Ovary (tissue), 9 donors: ENCODE results near the gene KRTAP9-2. TPM values are rescaled to one million over a fixed set of nuclear protein-coding genes. Genes with fewer than 3 reads are reported as not detected.
"Not testable (repeated sequence)": the region's sequence is repeated elsewhere in the genome, so short reads cannot be mapped to it uniquely, and the experiment has no call there.

Experiments used
- DNase-seq, 5 donors: peaks; one replicate each; pipeline ENCODE4 v3.0.0-alpha.2; 2019 to 2020
- H3K27ac ChIP-seq, 2 donors: fragments of 200-600 bp; one replicate each; pipeline versions ENCODE4 v1.5.1 to v1.8.0; 2019 to 2022
- H3K27me3 ChIP-seq: fragments of 200-600 bp; one replicate; pipeline ENCODE4 v1.8.0; 2022
- H3K36me3 ChIP-seq: fragments of 200-600 bp; sonication (generic); one replicate; pipeline ENCODE4 v1.5.1; 2019
- H3K4me1 ChIP-seq: one replicate; pipeline ENCODE4 v1.8.1; 2013; ENCODE audit warnings: mild to moderate bottlenecking, moderate library complexity; ENCODE audit not compliant: insufficient read depth
- H3K4me3 ChIP-seq: fragments of 200-600 bp; sonication (generic); one replicate; pipeline ENCODE4 v1.5.1; 2017
- H3K9me3 ChIP-seq, 2 donors: fragments of 200-600 bp in 1 of 2; sonication (generic) in 1 of 2; one replicate each; pipeline versions ENCODE4 v1.5.1 to v1.8.1; 2013 to 2019; ENCODE audit warnings: mild to moderate bottlenecking in 1 of 2, moderate library complexity in 1 of 2
- EP300 ChIP-seq: sonication (generic); formaldehyde crosslinking; IDR thresholded peaks from one replicate; pipeline ENCODE4 v1.6.1; 2017; ENCODE audit warnings: antibody characterized with exemption
- POLR2A ChIP-seq: fragments of 450-650 bp; IDR thresholded peaks from one replicate; pipeline ENCODE4 v1.6.1; 2017; ENCODE audit warnings: antibody characterized with exemption, mild to moderate bottlenecking, moderate library complexity
- WGBS, 3 donors: extraction: QIAGEN DNeasy Blood & Tissue Kit in 1 of 3; methylation state at CpG; one replicate each; pipeline versions ENCODE4 v1.1.5 to v1.1.7; 2013 to 2017; 5-methylcytosine and 5-hydroxymethylcytosine counted together
- intact Hi-C, 4 donors: fragments of 100-400 bp; cut with DNase I; formaldehyde crosslinking; loops; one replicate each; pipeline versions ENCODE4 v1.11.0 to v1.15.1; 2022 to 2023
- polyA plus RNA-seq, 2 donors: library from polyadenylated mRNA; stranded (reverse); fragments of 200-250 nt in 1 of 2; fragments of 350-450 nt in 1 of 2; fragmentation: Illumina TruSeq in 1 of 2; extraction: RNeasy Lipid Tissue Mini Kit (QIAGEN cat#74804) in 1 of 2; gene quantifications; one replicate each; pipeline ENCODE4 v1.2.3, GENCODE V29; 2013 to 2014
- total RNA-seq, 7 donors: library from RNA; depleted of rRNA in 2 of 7; stranded (reverse); fragments of >200 nt in 2 of 7; fragmentation: NEBNext Ultra II Directional in 3 of 7; extraction: Animal tissue kit (Norgen Biotek cat#: 25700) in 3 of 7; gene quantifications; one replicate each; pipeline versions ENCODE4 v1.1.0 to v1.2.4, GENCODE V29; 2016 to 2023
- TF ChIP-seq, protein P1 (sequence below), 3 donors: fragments of 450-650 bp in 2 of 3; fragments of 200-600 bp in 1 of 3; IDR thresholded peaks; one replicate each; pipeline versions ENCODE4 v1.5.1 to v1.8.0; 2016 to 2022; ENCODE audit warnings: antibody characterized with exemption in 3 of 3, mild to moderate bottlenecking in 1 of 3
- donor health status: DM: no; HTN: no; CAD: no; lungs with moderate emphysema.
- donor health status: DM: no; HTN: no; CAD: no.
- donor health status: Bipolar disorder and iron deficiency.
- donor health status: DM: yes; HTN: yes; CAD: no.
- donor health status: DM: no; HTN: no; CAD: no.
- donor health status: DM: yes; HTN: yes; CAD: no.

Gene KRTAP9-2
- total and polyA plus RNA-seq, 9 donors: not detected

DNA sequence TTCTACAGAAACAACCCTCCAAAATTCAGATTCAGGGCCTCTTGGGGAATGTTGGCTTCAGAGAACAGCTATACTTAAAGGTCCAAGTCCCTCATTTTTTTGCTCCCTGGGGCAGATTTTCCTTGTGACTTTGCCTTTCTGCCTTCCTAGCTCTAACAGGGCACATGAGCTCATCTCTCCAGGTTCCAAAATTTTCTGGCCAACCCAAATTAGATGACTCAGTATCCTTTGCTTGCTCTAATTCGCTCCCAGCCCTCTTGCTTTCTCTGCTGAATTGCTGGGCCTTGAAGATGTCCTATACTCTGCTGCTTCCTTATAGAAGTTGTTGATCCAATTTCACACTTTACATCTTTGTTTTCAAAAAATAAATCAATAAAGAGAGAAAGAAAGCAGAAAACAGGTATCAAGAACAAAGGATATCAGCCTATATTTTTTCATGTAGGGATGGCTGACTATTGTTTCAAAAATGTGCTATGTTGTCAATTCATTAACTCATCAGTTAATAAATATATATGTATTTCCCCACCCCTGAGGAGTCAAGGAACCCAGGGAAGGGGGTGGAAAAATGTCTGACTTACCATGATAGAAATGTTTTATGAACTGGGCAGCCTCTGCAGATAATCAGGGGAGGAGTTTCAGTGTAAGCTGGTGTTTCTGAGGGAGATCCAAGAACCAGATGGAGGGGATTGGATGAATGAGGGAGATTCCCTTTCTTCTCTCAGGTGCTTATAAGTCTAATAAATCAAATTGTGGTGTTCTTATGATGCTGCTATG, 47.4 kb upstream of the KRTAP9-2 start:
- no peak overlapping the region for H3K27ac ChIP-seq
- intact Hi-C loops: no loop called here
- no peaks in the 10 kb centered on the region for H3K9me3 ChIP-seq
- TF ChIP-seq, protein P1, sequence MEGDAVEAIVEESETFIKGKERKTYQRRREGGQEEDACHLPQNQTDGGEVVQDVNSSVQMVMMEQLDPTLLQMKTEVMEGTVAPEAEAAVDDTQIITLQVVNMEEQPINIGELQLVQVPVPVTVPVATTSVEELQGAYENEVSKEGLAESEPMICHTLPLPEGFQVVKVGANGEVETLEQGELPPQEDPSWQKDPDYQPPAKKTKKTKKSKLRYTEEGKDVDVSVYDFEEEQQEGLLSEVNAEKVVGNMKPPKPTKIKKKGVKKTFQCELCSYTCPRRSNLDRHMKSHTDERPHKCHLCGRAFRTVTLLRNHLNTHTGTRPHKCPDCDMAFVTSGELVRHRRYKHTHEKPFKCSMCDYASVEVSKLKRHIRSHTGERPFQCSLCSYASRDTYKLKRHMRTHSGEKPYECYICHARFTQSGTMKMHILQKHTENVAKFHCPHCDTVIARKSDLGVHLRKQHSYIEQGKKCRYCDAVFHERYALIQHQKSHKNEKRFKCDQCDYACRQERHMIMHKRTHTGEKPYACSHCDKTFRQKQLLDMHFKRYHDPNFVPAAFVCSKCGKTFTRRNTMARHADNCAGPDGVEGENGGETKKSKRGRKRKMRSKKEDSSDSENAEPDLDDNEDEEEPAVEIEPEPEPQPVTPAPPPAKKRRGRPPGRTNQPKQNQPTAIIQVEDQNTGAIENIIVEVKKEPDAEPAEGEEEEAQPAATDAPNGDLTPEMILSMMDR (IDR thresholded peaks at IDR 0.05): no peak
- no peak for TF ChIP-seq POLR2A
- no peak for TF ChIP-seq EP300
- H3K4me1 ChIP-seq: no peaks in the 10 kb centered on the region
- WGBS, 3 donors: 60 to 95% (median 89%) methylated on average over 1 of the region's 1 CpG
- no peaks in the 10 kb centered on the region for H3K36me3 ChIP-seq
- DNase-seq: no peak
- H3K27me3 ChIP-seq: no peaks in the 10 kb centered on the region
- no peak overlapping the region for H3K4me3 ChIP-seq

DNA sequence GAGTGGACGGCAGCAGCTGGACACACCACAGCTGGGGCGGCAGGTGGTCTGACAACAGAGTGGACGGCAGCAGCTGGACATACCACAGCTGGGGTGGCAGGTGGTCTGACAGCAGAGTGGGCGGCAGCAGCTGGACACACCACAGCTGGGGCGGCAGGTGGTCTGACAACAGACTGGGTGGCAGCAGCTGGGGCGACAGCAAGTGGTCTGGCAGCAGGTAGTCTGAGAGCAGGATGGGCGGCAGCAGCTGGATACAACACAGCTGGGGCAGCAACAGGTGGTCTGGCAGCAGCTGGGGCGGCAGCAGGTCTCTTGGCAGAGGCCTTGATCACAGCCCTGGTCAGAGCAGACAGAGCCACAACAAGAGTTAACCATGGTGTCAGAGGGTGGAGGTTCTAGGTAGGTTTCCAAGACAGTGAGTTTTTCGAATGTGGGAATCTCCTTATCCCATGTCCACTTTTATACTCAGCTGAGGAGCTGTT, 41.9 kb upstream of the KRTAP9-2 start, which contains the start of gene KRTAP4-1:
Gene KRTAP4-1 (minus strand): TSS at position 432 of the 482 bp plus-strand sequence. CDS start 57 bp downstream, at position 375.
- TF ChIP-seq EP300 (no peak), POLR2A (no peak)
- TF ChIP-seq, protein P1 (IDR thresholded peaks at IDR 0.05): no peak
- no peak within 1 kb of the TSS for H3K4me3 ChIP-seq
- intact Hi-C loops: no loop called here
- DNase-seq: no peak
- no peaks in the 10 kb centered on the region for H3K36me3 ChIP-seq
- WGBS, 3 donors: 40 to 49% (median 47%) methylated on average over 9 of the region's 9 CpGs
- no peak within 1 kb of the TSS for H3K27ac ChIP-seq
- no peaks in the 10 kb centered on the region for H3K4me1 ChIP-seq
- no peaks in the 10 kb centered on the region for H3K27me3 ChIP-seq
- no peaks in the 10 kb centered on the region for H3K9me3 ChIP-seq

DNA sequence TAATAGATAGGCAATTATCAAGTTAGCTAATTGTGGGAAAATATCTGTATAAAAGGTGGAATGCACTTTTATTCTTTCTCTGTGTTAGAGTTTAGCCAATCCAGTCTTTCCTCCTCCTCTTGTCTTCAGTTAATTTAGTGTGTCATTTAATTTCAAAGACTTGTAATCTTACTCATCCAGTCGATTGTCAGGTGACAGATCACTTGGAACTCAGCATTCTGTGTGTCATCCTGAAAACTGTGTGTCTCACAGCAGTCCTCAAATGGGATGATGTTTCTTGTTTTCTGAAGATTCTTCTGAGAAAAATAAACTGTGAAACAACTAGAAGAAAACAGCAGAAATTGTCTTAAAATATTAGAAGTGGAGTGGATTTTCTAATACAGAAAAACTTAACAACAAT, 41.4 kb upstream of the KRTAP9-2 start:
- Histone ChIP-seq H3K27me3 (no peaks in the 10 kb centered on the region), H3K27ac (no peak overlapping the region), H3K4me3 (no peak overlapping the region), H3K9me3 (no peaks in the 10 kb centered on the region), H3K4me1 (no peaks in the 10 kb centered on the region), H3K36me3 (no peaks in the 10 kb centered on the region)
- TF ChIP-seq, protein P1 (IDR thresholded peaks at IDR 0.05): no peak
- TF ChIP-seq EP300 (no peak), POLR2A (no peak)
- WGBS, 3 donors: 64 to 67% (median 67%) methylated on average over 1 of the region's 1 CpG
- DNase-seq: no peak
- intact Hi-C loops: no loop called here

DNA sequence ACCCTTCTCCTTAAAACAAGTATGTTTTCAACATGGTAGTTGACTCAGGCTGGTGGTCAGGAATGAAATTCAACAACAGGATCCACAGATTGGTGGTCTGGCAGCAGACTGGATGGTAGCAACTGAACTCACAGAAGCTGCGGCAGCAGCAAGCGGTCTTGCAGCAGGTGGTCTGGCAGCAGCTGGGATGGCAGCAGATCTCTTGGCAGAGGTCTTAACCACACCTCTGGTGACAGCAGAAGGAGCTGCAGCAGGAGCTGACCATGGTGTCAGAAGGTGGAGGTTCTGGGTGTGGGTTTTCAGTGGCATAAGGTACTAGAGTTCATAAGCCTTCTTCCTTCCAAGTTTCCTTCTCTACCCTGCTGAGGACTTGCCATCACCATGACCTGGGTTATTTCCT, 39.6 kb upstream of the KRTAP9-2 start:
- no peak overlapping the region for H3K27ac ChIP-seq
- intact Hi-C loops: no loop called here
- TF ChIP-seq EP300: no peak
- no peak for TF ChIP-seq POLR2A
- TF ChIP-seq, protein P1 (IDR thresholded peaks at IDR 0.05): no peak

DNA sequence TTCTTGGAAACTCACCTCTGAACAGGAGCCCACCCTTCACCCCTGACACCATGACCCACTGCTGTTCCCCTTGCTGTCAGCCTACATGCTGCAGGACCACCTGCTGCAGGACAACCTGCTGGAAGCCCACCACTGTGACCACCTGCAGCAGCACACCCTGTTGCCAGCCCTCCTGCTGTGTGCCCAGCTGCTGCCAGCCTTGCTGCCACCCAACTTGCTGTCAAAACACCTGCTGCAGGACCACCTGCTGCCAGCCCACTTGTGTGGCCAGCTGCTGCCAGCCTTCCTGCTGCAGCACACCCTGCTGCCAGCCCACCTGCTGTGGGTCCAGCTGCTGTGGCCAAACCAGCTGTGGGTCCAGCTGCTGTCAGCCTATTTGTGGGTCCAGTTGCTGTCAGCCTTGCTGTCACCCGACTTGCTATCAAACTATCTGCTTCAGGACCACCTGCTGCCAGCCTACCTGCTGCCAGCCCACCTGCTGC, 36.6 kb upstream of the KRTAP9-2 start, which contains the start of gene KRTAP9-1:
Gene KRTAP9-1 (plus strand): TSS at position 51 of the 482 bp plus-strand sequence. CDS start 0 bp downstream, at position 51.
- intact Hi-C loops, H3K27me3 ChIP-seq, H3K36me3 ChIP-seq, DNase-seq, H3K4me1 ChIP-seq, H3K4me3 ChIP-seq, H3K9me3 ChIP-seq, H3K27ac ChIP-seq: not testable (repeated sequence)
- WGBS, 3 donors: 68 to 91% (median 82%) methylated on average over 1 of the region's 1 CpG

More for the DNA sequence above, 39.6 kb upstream of the KRTAP9-2 start:
- DNase-seq: no peak
- Histone ChIP-seq H3K36me3 (no peaks in the 10 kb centered on the region), H3K4me1 (no peaks in the 10 kb centered on the region), H3K4me3 (no peak overlapping the region), H3K27me3 (no peaks in the 10 kb centered on the region), H3K9me3 (no peaks in the 10 kb centered on the region)
- WGBS, 3 donors: 76 to 79% (median 78%) methylated on average over 2 of the region's 2 CpGs
